Panc1 (cell line): ENCODE results near the gene DHRS3. TPM values are rescaled to one million over a fixed set of nuclear protein-coding genes. Genes with fewer than 3 reads are reported as not detected.

Experiments
- ATAC-seq: fragments of 200-7000 bp; cut with Tn5 transposase; 2 replicates; pipeline ENCODE4 v1.9.1; 2020; ENCODE audit warnings: mild to moderate bottlenecking, moderate library complexity
- BruUV-seq: library from RNA; stranded (reverse); fragments of 400-500 nt; replicated peaks from 2 replicates; lab custom pipeline; 2021; lab: Mats Ljungman, UMichigan
- CTCF ChIA-PET: fragments of 300-600 bp; sonication (Branson Sonifier 250); formaldehyde crosslinking; loops from one replicate; lab custom pipeline; 2022; ENCODE audit warnings: antibody characterized with exemption; lab: Charles Lee
- POLR2A ChIA-PET: fragments of 300-600 bp; sonication (Branson Sonifier 250); formaldehyde crosslinking; loops from one replicate; lab custom pipeline; 2022; ENCODE audit warnings: antibody characterized with exemption; lab: Charles Lee
- DNase-seq: peaks from one replicate; pipeline ENCODE4 v3.0.0-alpha.2; 2010; ENCODE audit warnings: low read depth, low spot score
- H3K27ac ChIP-seq: 2 replicates; pipeline ENCODE4 v1.5.1; 2011; ENCODE audit warnings: mild to moderate bottlenecking, low read length, inconsistent platforms
- H3K27me3 ChIP-seq: fragments of 200-500 bp; sonication (Bioruptor generic); 2 replicates; pipeline ENCODE4 v1.6.0; 2014; ENCODE audit warnings: low read length, inconsistent platforms; ENCODE audit not compliant: control insufficient read depth, insufficient read depth
- H3K36me3 ChIP-seq: fragments of 200-500 bp; sonication (Bioruptor generic); 2 replicates; pipeline ENCODE4 v1.5.1; 2014; ENCODE audit warnings: inconsistent platforms, mild to moderate bottlenecking, low read length, moderate library complexity; ENCODE audit not compliant: control insufficient read depth, insufficient read depth
- H3K4me1 ChIP-seq: 2 replicates; pipeline ENCODE4 v1.5.1; 2011; ENCODE audit warnings: inconsistent platforms, mild to moderate bottlenecking, low read length, moderate library complexity; ENCODE audit not compliant: control insufficient read depth, insufficient read depth
- H3K4me3 ChIP-seq, 2 experiments: 2 replicates each; pipeline ENCODE4 v1.5.1; 2011 to 2012; ENCODE audit warnings: low read depth in 2 of 2, low read length in 2 of 2, mild to moderate bottlenecking in 2 of 2, inconsistent platforms in 1 of 2, moderate library complexity in 1 of 2
- H3K9me3 ChIP-seq: fragments of 200-500 bp; sonication (Bioruptor generic); 2 replicates; pipeline ENCODE4 v1.5.1; 2014; ENCODE audit warnings: low read depth, mild to moderate bottlenecking, inconsistent platforms, low read length, moderate library complexity; ENCODE audit not compliant: control insufficient read depth, insufficient read depth
- CTCF ChIP-seq: fragments of 450-650 bp; IDR thresholded peaks from 2 replicates; pipeline ENCODE4 v1.5.1; 2017; ENCODE audit warnings: mild to moderate bottlenecking
- POLR2AphosphoS5 ChIP-seq: IDR thresholded peaks from 2 replicates; pipeline ENCODE4 v1.6.1; 2012; ENCODE audit warnings: mild to moderate bottlenecking, low read depth, low read length, moderate library complexity
- REST ChIP-seq, 2 experiments: IDR thresholded peaks; 2 replicates each; pipeline ENCODE4 v1.6.1; 2011 to 2012; ENCODE audit warnings: low read depth in 2 of 2, control low read depth in 1 of 2, low read length in 1 of 2, mild to moderate bottlenecking in 1 of 2, moderate library complexity in 1 of 2; ENCODE audit not compliant: insufficient read depth in 1 of 2
- SIN3A ChIP-seq: IDR thresholded peaks from 2 replicates; pipeline ENCODE4 v1.6.1; 2012; ENCODE audit warnings: low read depth, mild to moderate bottlenecking, low read length, moderate library complexity, borderline replicate concordance; ENCODE audit not compliant: insufficient read depth
- TCF7L2 ChIP-seq: IDR thresholded peaks from 2 replicates; pipeline ENCODE4 v1.6.1; 2011; ENCODE audit warnings: mild to moderate bottlenecking, low read depth, low read length, inconsistent platforms
- in situ Hi-C: cut with HindIII; loops from 2 replicates; pipeline ENCODE4 v1.10.0; 2016; ENCODE audit warnings: low sequenced_read_pairs, low pct_unique_long_range_greater_than_20kb
- intact Hi-C: fragments of 100-400 bp; cut with micrococcal nuclease; formaldehyde crosslinking; loops from one replicate; pipeline ENCODE4 v1.10.0; 2022; ENCODE audit not compliant: unreplicated experiment
- total RNA-seq: library from RNA; stranded (reverse); gene quantifications from one replicate; pipeline ENCODE4 v1.2.1, GENCODE V29; 2021; ENCODE audit not compliant: unreplicated experiment

DHRS3 gene
- total RNA-seq, 1 experiment from 2014 or later: 113 TPM

- intact Hi-C loops: no loop called here
These were observed 68.3 kb downstream of the DHRS3 start for GRCh38 chr1:12549460-12550349.

GRCh38 chr1:12548973-12549459, 69.0 kb downstream of the DHRS3 start:
- H3K4me1 ChIP-seq: peaks cover 51% of the 10 kb centered on the region
- in situ Hi-C loops (no loop called here), intact Hi-C loops (no loop called here)
- H3K36me3 ChIP-seq: no peaks in the 10 kb centered on the region
- peak overlapping the region; percentile 71 for H3K27ac ChIP-seq
- H3K27me3 ChIP-seq: no peaks in the 10 kb centered on the region
- POLR2A ChIA-PET: no interaction called here
- TF ChIP-seq REST (IDR thresholded peaks at IDR 0.05; ENCODE audit: insufficient read depth in 1 of 2, low read depth in 2 of 2, low read length in 1 of 2) (no peak), CTCF (no peak), SIN3A (no peak)
- ATAC-seq (no peak), DNase-seq (no peak)
- H3K9me3 ChIP-seq: no peaks in the 10 kb centered on the region
- CTCF ChIA-PET: interaction anchor here (0.5 kb wide), 1 partner anchor 12 kb away, joined by 3 read pairs; no protein-coding TSS in a partner anchor
- H3K4me3 ChIP-seq: no peak overlapping the region
- no TSS peak for BruUV-seq

More at GRCh38 chr1:12549460-12550349, 68.3 kb downstream of the DHRS3 start:
- TF ChIP-seq SIN3A (no peak), POLR2AphosphoS5 (no peak), TCF7L2 (peak; percentile 48; the same call in 1 of the 2 replicates), REST (IDR thresholded peaks at IDR 0.05; ENCODE audit: insufficient read depth in 1 of 2, low read depth in 2 of 2, low read length in 1 of 2) (no peak)
- CTCF ChIA-PET: interaction anchor here (0.6 to 1.0 kb wide), 2 partner anchors 46 to 274 kb away, joined by 3 to 6 read pairs; no protein-coding TSS in a partner anchor
- Histone ChIP-seq H3K27me3 (no peaks in the 10 kb centered on the region), H3K4me1 (peaks cover 44% of the 10 kb centered on the region), H3K4me3 (peak overlapping the region in 1 of 2 experiments; percentile 26; a peak in 2 of 4 replicates), H3K9me3 (no peaks in the 10 kb centered on the region), H3K36me3 (no peaks in the 10 kb centered on the region), H3K27ac (peak overlapping the region; percentile 71)
- DNase-seq: peak; percentile 61
- in situ Hi-C loops: no loop called here
- POLR2A ChIA-PET: interaction anchor here (0.6 kb wide), 1 partner anchor 32 kb away, joined by 4 read pairs; no protein-coding TSS in a partner anchor
- peak; percentile 74 for ATAC-seq
- no TSS peak for BruUV-seq
